Measurements from ENCODE around the gene LRP6. TPM values are rescaled to one million over a fixed set of nuclear protein-coding genes. Genes with fewer than 3 reads are reported as not detected.

Gene LRP6
- total RNA-seq, 1 donor from 2014 or later: 70.0 TPM

GRCh38 chr12:12219664-12220063 lies 47.2 kb downstream of the LRP6 start:
- H3K27me3 ChIP-seq: no peaks in the 10 kb centered on the region
- intact Hi-C loops (cut with DNase I): no loop called here
- H3K36me3 ChIP-seq: no peaks in the 10 kb centered on the region
- no peak for DNase-seq (ENCODE audit: low spot score in 2 of 2)
- no peaks in the 10 kb centered on the region for H3K9me3 ChIP-seq
- TF ChIP-seq, protein P1, sequence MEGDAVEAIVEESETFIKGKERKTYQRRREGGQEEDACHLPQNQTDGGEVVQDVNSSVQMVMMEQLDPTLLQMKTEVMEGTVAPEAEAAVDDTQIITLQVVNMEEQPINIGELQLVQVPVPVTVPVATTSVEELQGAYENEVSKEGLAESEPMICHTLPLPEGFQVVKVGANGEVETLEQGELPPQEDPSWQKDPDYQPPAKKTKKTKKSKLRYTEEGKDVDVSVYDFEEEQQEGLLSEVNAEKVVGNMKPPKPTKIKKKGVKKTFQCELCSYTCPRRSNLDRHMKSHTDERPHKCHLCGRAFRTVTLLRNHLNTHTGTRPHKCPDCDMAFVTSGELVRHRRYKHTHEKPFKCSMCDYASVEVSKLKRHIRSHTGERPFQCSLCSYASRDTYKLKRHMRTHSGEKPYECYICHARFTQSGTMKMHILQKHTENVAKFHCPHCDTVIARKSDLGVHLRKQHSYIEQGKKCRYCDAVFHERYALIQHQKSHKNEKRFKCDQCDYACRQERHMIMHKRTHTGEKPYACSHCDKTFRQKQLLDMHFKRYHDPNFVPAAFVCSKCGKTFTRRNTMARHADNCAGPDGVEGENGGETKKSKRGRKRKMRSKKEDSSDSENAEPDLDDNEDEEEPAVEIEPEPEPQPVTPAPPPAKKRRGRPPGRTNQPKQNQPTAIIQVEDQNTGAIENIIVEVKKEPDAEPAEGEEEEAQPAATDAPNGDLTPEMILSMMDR (IDR thresholded peaks at IDR 0.05): no peak
- H3K4me1 ChIP-seq: peaks cover 0 to 17% of the 10 kb centered on the region in 2 donors
- H3K4me3 ChIP-seq: no peak overlapping the region
- no peak overlapping the region for H3K27ac ChIP-seq

DNA sequence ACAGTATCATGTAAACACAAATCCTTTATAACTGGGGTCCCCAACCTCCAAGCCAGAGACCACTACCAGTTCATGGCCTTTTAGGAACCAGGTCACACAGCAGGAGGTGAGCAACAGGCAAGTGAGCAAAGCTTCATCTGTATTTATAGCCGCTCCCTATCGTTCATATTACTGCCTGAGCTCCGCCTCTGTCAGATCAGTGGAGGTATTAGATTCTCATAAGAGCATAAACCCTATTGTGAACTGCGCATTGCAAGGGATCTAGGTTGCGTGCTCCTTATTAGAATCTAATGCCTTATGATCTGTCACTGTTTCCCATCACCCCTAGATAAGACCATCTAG lies 49.9 kb downstream of the LRP6 start:
- Histone ChIP-seq H3K27ac (no peak overlapping the region), H3K9me3 (no peaks in the 10 kb centered on the region), H3K36me3 (no peaks in the 10 kb centered on the region), H3K4me1 (peaks cover 0 to 17% of the 10 kb centered on the region in 2 donors), H3K27me3 (no peaks in the 10 kb centered on the region), H3K4me3 (no peak overlapping the region)
- intact Hi-C loops (cut with DNase I): no loop called here
- DNase-seq (ENCODE audit: low spot score in 2 of 2): no peak
- TF ChIP-seq, protein P1 (IDR thresholded peaks at IDR 0.05): no peak

GRCh38 chr12:12216349-12217017 lies 50.4 kb downstream of the LRP6 start:
- Histone ChIP-seq H3K4me3 (no peak overlapping the region), H3K27ac (no peak overlapping the region), H3K27me3 (no peaks in the 10 kb centered on the region), H3K9me3 (no peaks in the 10 kb centered on the region), H3K36me3 (no peaks in the 10 kb centered on the region), H3K4me1 (peaks cover 0 to 15% of the 10 kb centered on the region in 2 donors)
- TF ChIP-seq, protein P1 (IDR thresholded peaks at IDR 0.05): no peak
- DNase-seq (ENCODE audit: low spot score in 2 of 2): no peak
- intact Hi-C loops (cut with DNase I): no loop called here

GRCh38 chr12:12214635-12215131 lies 52.2 kb downstream of the LRP6 start:
- intact Hi-C loops (cut with DNase I): no loop called here
- H3K27ac ChIP-seq: no peak overlapping the region
- TF ChIP-seq, protein P1 (IDR thresholded peaks at IDR 0.05): no peak
- no peaks in the 10 kb centered on the region for H3K27me3 ChIP-seq
- H3K36me3 ChIP-seq: no peaks in the 10 kb centered on the region
- no peak for DNase-seq (ENCODE audit: low spot score in 2 of 2)
- no peaks in the 10 kb centered on the region for H3K9me3 ChIP-seq
- H3K4me3 ChIP-seq: no peak overlapping the region
- H3K4me1 ChIP-seq: peaks cover 0 to 5% of the 10 kb centered on the region in 2 donors

GRCh38 chr12:12214201-12214600 lies 52.6 kb downstream of the LRP6 start:
- DNase-seq (ENCODE audit: low spot score in 2 of 2): no peak
- peaks cover 0 to 5% of the 10 kb centered on the region in 2 donors for H3K4me1 ChIP-seq
- no peaks in the 10 kb centered on the region for H3K36me3 ChIP-seq
- no peak overlapping the region for H3K27ac ChIP-seq
- H3K4me3 ChIP-seq: no peak overlapping the region
- intact Hi-C loops (cut with DNase I): no loop called here
- TF ChIP-seq, protein P1 (IDR thresholded peaks at IDR 0.05): no peak
- no peaks in the 10 kb centered on the region for H3K27me3 ChIP-seq
- H3K9me3 ChIP-seq: no peaks in the 10 kb centered on the region

Data from ascending aorta (tissue), 2 donors.